Calu3 (cell line): ENCODE measurements around the gene VAC14. TPM values are rescaled to one million over a fixed set of nuclear protein-coding genes. Genes with fewer than 3 reads are reported as not detected.

ENCODE experiments used
- BruUV-seq: library from RNA; stranded (reverse); fragments of 400-500 nt; replicated peaks from 2 replicates; lab custom pipeline; 2021; lab: Mats Ljungman, UMichigan
- CTCF ChIA-PET: fragments of 300-600 bp; sonication (Branson Sonifier 250); formaldehyde crosslinking; loops from one replicate; lab custom pipeline; 2022; ENCODE audit warnings: antibody characterized with exemption; lab: Charles Lee
- DNase-seq: peaks from one replicate; pipeline ENCODE4 v3.0.0; 2022
- H3K27ac Mint-ChIP-seq: one replicate; pipeline ENCODE4 v1.8.0; 2022; ENCODE audit warnings: mixed read lengths; ENCODE audit not compliant: unreplicated experiment
- H3K27me3 Mint-ChIP-seq: one replicate; pipeline ENCODE4 v1.8.0; 2022; ENCODE audit warnings: mixed read lengths; ENCODE audit not compliant: unreplicated experiment
- H3K36me3 Mint-ChIP-seq: one replicate; pipeline ENCODE4 v1.8.0; 2022; ENCODE audit warnings: mild to moderate bottlenecking, moderate library complexity, mixed read lengths; ENCODE audit not compliant: insufficient read depth, unreplicated experiment
- H3K4me1 Mint-ChIP-seq: one replicate; pipeline ENCODE4 v1.8.0; 2022; ENCODE audit warnings: mild to moderate bottlenecking, low read depth, mixed read lengths; ENCODE audit not compliant: unreplicated experiment
- H3K4me3 Mint-ChIP-seq: one replicate; pipeline ENCODE4 v1.8.0; 2022; ENCODE audit warnings: mild to moderate bottlenecking, low read depth, moderate library complexity, mixed read lengths; ENCODE audit not compliant: unreplicated experiment
- H3K9me3 Mint-ChIP-seq: one replicate; pipeline ENCODE4 v1.8.0; 2022; ENCODE audit warnings: low read depth, mixed read lengths; ENCODE audit not compliant: unreplicated experiment
- CTCF ChIP-seq: fragments of 200-600 bp; IDR thresholded peaks from one replicate; pipeline ENCODE4 v1.8.0; 2022; ENCODE audit warnings: antibody characterized with exemption; ENCODE audit not compliant: unreplicated experiment
- intact Hi-C: fragments of 100-400 bp; cut with micrococcal nuclease; formaldehyde crosslinking; loops from one replicate; pipeline ENCODE4 v1.10.0; 2022; ENCODE audit not compliant: unreplicated experiment
- total RNA-seq: library from RNA; stranded (reverse); gene quantifications from 2 replicates; pipeline ENCODE4 v1.2.3, GENCODE V29; 2022

Gene VAC14
- total RNA-seq, 1 experiment from 2014 or later = 63.8 TPM

GRCh38 chr16:70740914-70741782, 59.8 kb downstream of the VAC14 start:
- H3K27ac Mint-ChIP-seq = no peak overlapping the region
- intact Hi-C loops = loop anchor here (10.0 kb wide), 1 partner anchor 56 kb away; the partner anchor contains the start of gene MTSS2
- peaks cover 4% of the 10 kb centered on the region for H3K9me3 Mint-ChIP-seq
- no TSS peak for BruUV-seq
- peaks cover 36% of the 10 kb centered on the region for H3K36me3 Mint-ChIP-seq
- H3K4me3 Mint-ChIP-seq = no peak overlapping the region
- no peak for DNase-seq
- CTCF ChIA-PET = no interaction called here
- no peak for TF ChIP-seq CTCF
- peaks cover 10% of the 10 kb centered on the region for H3K4me1 Mint-ChIP-seq
- H3K27me3 Mint-ChIP-seq = no peaks in the 10 kb centered on the region

- Mint-ChIP-seq H3K4me3 (no peak overlapping the region), H3K4me1 (peaks cover 2% of the 10 kb centered on the region), H3K9me3 (peaks cover 4% of the 10 kb centered on the region), H3K27me3 (no peaks in the 10 kb centered on the region), H3K36me3 (peaks cover 29% of the 10 kb centered on the region), H3K27ac (no peak overlapping the region)
- DNase-seq = no peak
- BruUV-seq = no TSS peak
- no peak for TF ChIP-seq CTCF
- CTCF ChIA-PET = no interaction called here
- intact Hi-C loops = loop anchor here (10.0 kb wide), 1 partner anchor 56 kb away; the partner anchor contains the start of gene MTSS2
These were observed 60.6 kb downstream of the VAC14 start for GRCh38 chr16:70740174-70740913.

GRCh38 chr16:70739389-70739788, 61.6 kb downstream of the VAC14 start:
- Mint-ChIP-seq H3K9me3 (peaks cover 4% of the 10 kb centered on the region), H3K36me3 (peaks cover 29% of the 10 kb centered on the region), H3K27me3 (no peaks in the 10 kb centered on the region), H3K4me3 (no peak overlapping the region), H3K4me1 (no peaks in the 10 kb centered on the region), H3K27ac (no peak overlapping the region)
- DNase-seq = no peak
- BruUV-seq = no TSS peak
- intact Hi-C loops = no loop called here
- TF ChIP-seq CTCF = no peak
- CTCF ChIA-PET = no interaction called here

- CTCF ChIA-PET = interaction anchor here (1.0 to 1.3 kb wide), 2 partner anchors 30 to 33 kb away, joined by 3 to 8 read pairs; no protein-coding TSS in a partner anchor
- Mint-ChIP-seq H3K36me3 (peaks cover 23% of the 10 kb centered on the region), H3K4me1 (no peaks in the 10 kb centered on the region), H3K9me3 (peaks cover under 1% of the 10 kb centered on the region), H3K4me3 (no peak overlapping the region), H3K27ac (no peak overlapping the region), H3K27me3 (no peaks in the 10 kb centered on the region)
- no TSS peak for BruUV-seq
- TF ChIP-seq CTCF = peak; percentile 60
- intact Hi-C loops = no loop called here
- peak; percentile 53 for DNase-seq
These were observed 62.6 kb downstream of the VAC14 start for GRCh38 chr16:70738083-70738977.
